GM23338 (cell line): Measurements from ENCODE around the gene PYGB. TPM values are rescaled to one million over a fixed set of nuclear protein-coding genes. Genes with fewer than 3 reads are reported as not detected.

Experiments used
- ATAC-seq: fragments of 200-7000 bp; cut with Tn5 transposase; 3 replicates; pipeline ENCODE4 v1.9.1; 2020
- DNase-seq: peaks from one replicate; pipeline ENCODE4 v3.0.0-alpha.2; 2015; ENCODE audit warnings: low spot score
- H2AFZ ChIP-seq: fragments of 200-600 bp; sonication (generic); 2 replicates; pipeline ENCODE4 v1.8.0; 2016; ENCODE audit warnings: antibody characterized with exemption, mild to moderate bottlenecking, moderate library complexity
- H3F3A ChIP-seq: fragments of 200-600 bp; sonication (generic); replicated peaks from 2 replicates; pipeline ENCODE4 v1.8.0; 2017; ENCODE audit warnings: antibody characterized with exemption, mixed run types, low read depth
- H3K27ac ChIP-seq: fragments of 200-600 bp; sonication (generic); 2 replicates; pipeline ENCODE4 v1.6.1; 2016; ENCODE audit warnings: low read depth
- H3K27me3 ChIP-seq: fragments of 200-600 bp; sonication (generic); 2 replicates; pipeline ENCODE4 v1.8.0; 2016; ENCODE audit warnings: mild to moderate bottlenecking, mixed run types, moderate library complexity; ENCODE audit not compliant: insufficient read depth
- H3K36me3 ChIP-seq: fragments of 200-600 bp; sonication (generic); 2 replicates; pipeline ENCODE4 v1.8.0; 2016; ENCODE audit warnings: mild to moderate bottlenecking; ENCODE audit not compliant: insufficient read depth
- H3K4me1 ChIP-seq: fragments of 200-600 bp; sonication (generic); 2 replicates; pipeline ENCODE4 v1.8.0; 2016; ENCODE audit warnings: mild to moderate bottlenecking, moderate library complexity; ENCODE audit not compliant: insufficient read depth
- H3K4me2 ChIP-seq: fragments of 200-600 bp; sonication (generic); 2 replicates; pipeline ENCODE4 v1.7.1; 2017; ENCODE audit warnings: mixed run types
- H3K4me3 ChIP-seq: fragments of 200-600 bp; sonication (generic); 2 replicates; pipeline ENCODE4 v1.6.1; 2016; ENCODE audit warnings: mixed run types
- H3K79me2 ChIP-seq: fragments of 200-600 bp; sonication (generic); replicated peaks from 2 replicates; pipeline ENCODE4 v1.8.0; 2017; ENCODE audit warnings: mild to moderate bottlenecking; ENCODE audit not compliant: insufficient read depth
- H3K9me2 ChIP-seq: fragments of 200-600 bp; sonication (generic); 2 replicates; pipeline ENCODE4 v1.8.0; 2017; ENCODE audit not compliant: insufficient read depth
- H4K20me1 ChIP-seq: fragments of 200-600 bp; sonication (generic); replicated peaks from 2 replicates; pipeline ENCODE4 v1.8.0; 2017; ENCODE audit warnings: mild to moderate bottlenecking; ENCODE audit not compliant: insufficient read depth
- H3K27ac Mint-ChIP-seq: 2 replicates; pipeline ENCODE4 v1.8.0; 2020; ENCODE audit warnings: inconsistent platforms, mild to moderate bottlenecking, moderate library complexity, mixed read lengths
- H3K27me3 Mint-ChIP-seq: 3 replicates; pipeline ENCODE4 v1.8.0; 2022; ENCODE audit warnings: low read depth, mild to moderate bottlenecking, moderate library complexity, mixed read lengths, inconsistent platforms; ENCODE audit not compliant: insufficient read depth, poor library complexity
- H3K36me3 Mint-ChIP-seq: 3 replicates; pipeline ENCODE4 v1.8.0; 2021; ENCODE audit warnings: low read depth, mild to moderate bottlenecking, inconsistent platforms, moderate library complexity, mixed read lengths
- H3K4me1 Mint-ChIP-seq: 3 replicates; pipeline ENCODE4 v1.8.0; 2020; ENCODE audit warnings: mild to moderate bottlenecking, inconsistent platforms, mixed read lengths
- H3K4me3 Mint-ChIP-seq: 3 replicates; pipeline ENCODE4 v1.8.0; 2021; ENCODE audit warnings: moderate library complexity, mild to moderate bottlenecking, inconsistent platforms, mixed read lengths
- H3K9me3 Mint-ChIP-seq: 3 replicates; pipeline ENCODE4 v1.8.0; 2020; ENCODE audit warnings: moderate library complexity, mild to moderate bottlenecking, inconsistent platforms, mixed read lengths
- CREB1 ChIP-seq: fragments of 250-450 bp; sonication (Bioruptor Pico); IDR thresholded peaks from 2 replicates; pipeline ENCODE4 v1.5.0; 2020; ENCODE audit warnings: low read depth, mild to moderate bottlenecking, moderate library complexity
- CTCF ChIP-seq, 2 experiments: fragments of 200-600 bp in 1 of 2; sonication (generic) in 1 of 2; conservative IDR thresholded peaks; 2 replicates each; pipeline versions ENCODE4 v1.5.1 to v1.6.1; 2016 to 2017; ENCODE audit warnings: antibody characterized with exemption in 2 of 2, low read depth in 2 of 2, mild to moderate bottlenecking in 2 of 2, moderate library complexity in 1 of 2
- ETS1 ChIP-seq: IDR thresholded peaks from 2 replicates; pipeline ENCODE4 v1.6.1; 2016; ENCODE audit warnings: antibody characterized with exemption
- JUNB ChIP-seq: IDR thresholded peaks from one replicate; pipeline ENCODE4 v1.6.1; 2016; ENCODE audit warnings: antibody characterized with exemption; ENCODE audit not compliant: unreplicated experiment
- REST ChIP-seq: IDR thresholded peaks from one replicate; pipeline ENCODE4 v1.6.1; 2018; ENCODE audit warnings: antibody characterized with exemption; ENCODE audit not compliant: unreplicated experiment
- STAT1 ChIP-seq: IDR thresholded peaks from one replicate; pipeline ENCODE4 v1.6.1; 2016; ENCODE audit warnings: antibody characterized with exemption; ENCODE audit not compliant: unreplicated experiment
- ZNF114 ChIP-seq: fragments of 250-450 bp; sonication (Bioruptor Pico); IDR thresholded peaks from 2 replicates; pipeline ENCODE4 v1.5.0; 2020; ENCODE audit warnings: mild to moderate bottlenecking, moderate library complexity
- ZNF331 ChIP-seq: fragments of 250-450 bp; sonication (Bioruptor Pico); IDR thresholded peaks from 2 replicates; pipeline ENCODE4 v1.5.0; 2020; ENCODE audit warnings: low read depth, mild to moderate bottlenecking, moderate library complexity
- ZNF462 ChIP-seq: fragments of 250-450 bp; sonication (Bioruptor Pico); IDR thresholded peaks from 2 replicates; pipeline ENCODE4 v1.5.0; 2020; ENCODE audit warnings: mild to moderate bottlenecking, moderate library complexity
- polyA plus RNA-seq: library from polyadenylated mRNA; unstranded; fragments of >200 nt; fragmentation: Nextera tagmentation; extraction: Ambion mirVana; gene quantifications from 2 replicates; pipeline ENCODE4 v1.2.1, GENCODE V29; 2016
- total RNA-seq: library from RNA; depleted of rRNA; stranded (reverse); fragments of >200 nt; shearing (Covaris generic); gene quantifications from 2 replicates; pipeline ENCODE4 v1.2.3, GENCODE V29; 2014

Gene PYGB
- total and polyA plus RNA-seq, 2 experiments from 2014 or later, result 15.6 to 64.0 TPM

- 0 out of 2 replicates have a peak overlapping the region, but pooled peaks have one; percentile 14 for H3K27ac ChIP-seq
- ATAC-seq, result no peak
- peaks cover 23% of the 10 kb centered on the region for H3K4me1 ChIP-seq
Observed at GRCh38 chr20:25325997-25326396, 78.1 kb downstream of the PYGB start.

More at GRCh38 chr20:25325997-25326396, 78.1 kb downstream of the PYGB start:
- no peak for DNase-seq
- H3K36me3 ChIP-seq, result peaks cover 12% of the 10 kb centered on the region; the same call in 1 of the 2 replicates
- Mint-ChIP-seq H3K4me1 (peaks cover 38% of the 10 kb centered on the region), H3K9me3 (peaks cover 16% of the 10 kb centered on the region), H3K27ac (no peak overlapping the region), H3K4me3 (no peak overlapping the region), H3K36me3 (peaks cover 51% of the 10 kb centered on the region), H3K27me3 (peaks cover 5% of the 10 kb centered on the region)
- H3K79me2 ChIP-seq, result peaks cover 63% of the 10 kb centered on the region
- H4K20me1 ChIP-seq, result peaks cover 7% of the 10 kb centered on the region; the same call in 1 of the 2 replicates
- TF ChIP-seq JUNB, result no peak
- TF ChIP-seq ZNF462 (CRISPR knock-in tag), result no peak
- no peak for TF ChIP-seq REST
- no peak for TF ChIP-seq ZNF331
- TF ChIP-seq ZNF114 (CRISPR knock-in tag), result no peak
- no peak for TF ChIP-seq CTCF (conservative IDR thresholded peaks at IDR 0.05; ENCODE audit: low read depth in 2 of 2)
- TF ChIP-seq STAT1, result no peak
- TF ChIP-seq CREB1 (CRISPR knock-in tag), result no peak
- no peak for TF ChIP-seq ETS1
- H3F3A ChIP-seq, result no peaks in the 10 kb centered on the region
- no peak overlapping the region for H3K4me3 ChIP-seq
- 0 out of 2 replicates have a peak overlapping the region, but pooled peaks have one; percentile 27 for H3K4me2 ChIP-seq
- H3K27me3 ChIP-seq, result no peaks in the 10 kb centered on the region
- no peaks in the 10 kb centered on the region for H3K9me2 ChIP-seq
- no peak overlapping the region for H2AFZ ChIP-seq
